Stomach (tissue), 9 donors: ENCODE measurements around the gene CACNA1G. TPM values are rescaled to one million over a fixed set of nuclear protein-coding genes. Genes with fewer than 3 reads are reported as not detected.

Source experiments
- DNase-seq, 2 donors: peaks; one replicate each; pipeline versions ENCODE4 v3.0.0 to v3.0.0-alpha.2; 2013 to 2019
- H3K27ac ChIP-seq, 5 donors: fragments of 200-600 bp in 4 of 5; sonication (generic) in 4 of 5; one replicate each; pipeline ENCODE4 v1.5.1; 2013 to 2019; ENCODE audit warnings: mild to moderate bottlenecking in 1 of 5, moderate library complexity in 1 of 5
- H3K27me3 ChIP-seq, 3 donors: fragments of 200-600 bp; sonication (generic); one replicate each; pipeline ENCODE4 v1.5.1; 2017 to 2019; ENCODE audit warnings: mixed run types in 1 of 3
- H3K36me3 ChIP-seq, 4 donors: fragments of 200-600 bp; sonication (generic); 1 replicate in 3 of 4; 2 replicates in 1 of 4; pipeline ENCODE4 v1.5.1; 2016 to 2019
- H3K4me1 ChIP-seq, 4 donors: fragments of 200-600 bp; sonication (generic); one replicate each; pipeline ENCODE4 v1.5.1; 2016 to 2019
- H3K4me3 ChIP-seq, 4 donors: fragments of 200-600 bp; sonication (generic) in 3 of 4; one replicate each; pipeline ENCODE4 v1.5.1; 2016 to 2019; ENCODE audit warnings: mild to moderate bottlenecking in 1 of 4
- H3K9me3 ChIP-seq, 4 donors: fragments of 200-600 bp; sonication (generic); one replicate each; pipeline ENCODE4 v1.5.1; 2016 to 2019
- EP300 ChIP-seq: sonication (generic); formaldehyde crosslinking; IDR thresholded peaks from one replicate; pipeline ENCODE4 v1.6.1; 2017; ENCODE audit warnings: antibody characterized with exemption
- POLR2A ChIP-seq, 4 donors: fragments of 450-650 bp; IDR thresholded peaks; one replicate each; pipeline ENCODE4 v1.6.1; 2016; ENCODE audit warnings: antibody characterized with exemption in 4 of 4, control low read depth in 2 of 4, mild to moderate bottlenecking in 1 of 4, moderate library complexity in 1 of 4
- POLR2AphosphoS5 ChIP-seq, 3 donors: sonication (generic); formaldehyde crosslinking; IDR thresholded peaks; one replicate each; pipeline ENCODE4 v1.6.1; 2016; ENCODE audit warnings: antibody characterized with exemption in 3 of 3
- WGBS, 5 donors: extraction: QIAGEN DNeasy Blood & Tissue Kit in 3 of 5; methylation state at CpG; one replicate each; pipeline versions ENCODE4 v1.1.5 to v1.1.7; 2013 to 2018; 5-methylcytosine and 5-hydroxymethylcytosine counted together
- intact Hi-C: fragments of 100-400 bp; cut with DNase I; formaldehyde crosslinking; loops from one replicate; pipeline ENCODE4 v1.15.1; 2023; ENCODE audit warnings: low total_unique reads
- polyA plus RNA-seq, 3 donors: library from polyadenylated mRNA; stranded (reverse); fragments of 200-250 nt; gene quantifications; one replicate each; pipeline ENCODE4 v1.2.3, GENCODE V29; 2013
- total RNA-seq, 5 donors: library from RNA; depleted of rRNA; stranded (reverse); fragments of >200 nt; gene quantifications; one replicate each; pipeline versions ENCODE4 v1.1.0 to v1.2.3, GENCODE V29; 2014 to 2016
- TF ChIP-seq, protein P1 (sequence below), 7 experiments: fragments of 450-650 bp in 4 of 7; fragments of 200-600 bp in 3 of 7; sonication (generic) in 3 of 7; IDR thresholded peaks; one replicate each; pipeline ENCODE4 v1.5.1; 2016 to 2019; ENCODE audit warnings: antibody characterized with exemption in 7 of 7, control low read depth in 2 of 7, mild to moderate bottlenecking in 1 of 7
- donor health status: healthy with polysubstance abuse.
- donor health status: Bipolar disorder and iron deficiency.
- donor health status: healthy.

The CACNA1G gene
- total and polyA plus RNA-seq, 8 donors = 0.06 to 3.7 (median 1.1) TPM; not detected in 4

DNA sequence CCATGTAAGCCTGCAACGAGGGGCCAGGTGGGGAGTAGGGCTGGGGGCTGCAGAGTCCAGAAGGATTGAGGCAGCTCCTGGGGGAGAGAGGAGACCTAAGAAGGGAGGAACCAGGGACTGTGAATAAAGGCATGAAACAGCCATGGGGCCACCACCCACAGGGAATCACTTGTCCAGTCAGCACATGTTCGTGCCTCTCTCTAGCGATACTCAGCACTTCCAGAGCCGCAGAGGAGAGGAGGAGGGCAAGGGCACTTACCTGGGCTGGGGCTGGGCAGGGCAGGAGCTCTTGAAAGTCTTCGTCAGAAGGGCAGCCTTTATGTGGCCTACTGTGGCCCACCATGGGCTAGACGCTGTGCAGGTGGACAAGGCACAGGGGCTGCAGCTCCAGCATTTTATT lies 24.2 kb downstream of the CACNA1G start:
- 76 to 94% (median 89%) methylated on average over 6 of the region's 6 CpGs for WGBS, 5 donors
- peaks cover 11 to 15% (median 14%) of the 10 kb centered on the region in 4 donors for H3K4me1 ChIP-seq
- H3K36me3 ChIP-seq = no peaks in the 10 kb centered on the region
- no peak for DNase-seq
- no peaks in the 10 kb centered on the region for H3K9me3 ChIP-seq
- TF ChIP-seq POLR2AphosphoS5 (IDR thresholded peaks at IDR 0.05) = no peak
- no peak for TF ChIP-seq EP300
- TF ChIP-seq, protein P1, sequence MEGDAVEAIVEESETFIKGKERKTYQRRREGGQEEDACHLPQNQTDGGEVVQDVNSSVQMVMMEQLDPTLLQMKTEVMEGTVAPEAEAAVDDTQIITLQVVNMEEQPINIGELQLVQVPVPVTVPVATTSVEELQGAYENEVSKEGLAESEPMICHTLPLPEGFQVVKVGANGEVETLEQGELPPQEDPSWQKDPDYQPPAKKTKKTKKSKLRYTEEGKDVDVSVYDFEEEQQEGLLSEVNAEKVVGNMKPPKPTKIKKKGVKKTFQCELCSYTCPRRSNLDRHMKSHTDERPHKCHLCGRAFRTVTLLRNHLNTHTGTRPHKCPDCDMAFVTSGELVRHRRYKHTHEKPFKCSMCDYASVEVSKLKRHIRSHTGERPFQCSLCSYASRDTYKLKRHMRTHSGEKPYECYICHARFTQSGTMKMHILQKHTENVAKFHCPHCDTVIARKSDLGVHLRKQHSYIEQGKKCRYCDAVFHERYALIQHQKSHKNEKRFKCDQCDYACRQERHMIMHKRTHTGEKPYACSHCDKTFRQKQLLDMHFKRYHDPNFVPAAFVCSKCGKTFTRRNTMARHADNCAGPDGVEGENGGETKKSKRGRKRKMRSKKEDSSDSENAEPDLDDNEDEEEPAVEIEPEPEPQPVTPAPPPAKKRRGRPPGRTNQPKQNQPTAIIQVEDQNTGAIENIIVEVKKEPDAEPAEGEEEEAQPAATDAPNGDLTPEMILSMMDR (IDR thresholded peaks at IDR 0.05) = no peak
- TF ChIP-seq POLR2A (IDR thresholded peaks at IDR 0.05) = no peak
- no peak overlapping the region for H3K4me3 ChIP-seq
- H3K27ac ChIP-seq = no peak overlapping the region
- intact Hi-C loops = no loop called here
- H3K27me3 ChIP-seq = peaks cover 0 to 13% (median 0%) of the 10 kb centered on the region in 3 donors

DNA sequence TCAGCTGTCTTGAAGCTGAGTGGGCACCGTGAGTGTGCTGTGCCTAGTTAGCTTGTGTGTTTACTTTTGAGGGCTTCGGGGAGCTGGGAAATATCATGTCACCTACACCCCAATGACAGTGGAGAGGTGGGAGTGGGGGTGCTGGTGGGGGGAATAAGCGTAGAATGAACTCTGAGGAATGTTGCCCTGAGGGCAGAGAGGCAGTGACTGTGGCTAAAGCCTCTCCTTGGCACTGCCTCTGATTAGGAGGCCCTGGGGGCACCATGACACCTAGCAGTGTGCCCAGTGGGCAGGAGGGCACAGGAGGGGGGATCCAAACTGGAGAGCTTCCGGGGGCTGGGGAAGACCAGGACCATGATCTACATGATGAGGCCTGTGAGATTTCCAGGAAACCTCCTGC lies 24.8 kb downstream of the CACNA1G start:
- no peak for DNase-seq
- TF ChIP-seq, protein P1 (IDR thresholded peaks at IDR 0.05) = no peak
- no peak for TF ChIP-seq POLR2AphosphoS5 (IDR thresholded peaks at IDR 0.05)
- TF ChIP-seq EP300 = no peak
- no peak for TF ChIP-seq POLR2A (IDR thresholded peaks at IDR 0.05)
- Histone ChIP-seq H3K36me3 (no peaks in the 10 kb centered on the region), H3K4me1 (peaks cover 16 to 21% (median 18%) of the 10 kb centered on the region in 4 donors), H3K27me3 (peaks cover 0 to 7% (median 0%) of the 10 kb centered on the region in 3 donors), H3K27ac (no peak overlapping the region), H3K9me3 (no peaks in the 10 kb centered on the region), H3K4me3 (no peak overlapping the region)
- WGBS, 5 donors = 79 to 91% (median 84%) methylated on average over 4 of the region's 4 CpGs
- intact Hi-C loops = no loop called here

DNA sequence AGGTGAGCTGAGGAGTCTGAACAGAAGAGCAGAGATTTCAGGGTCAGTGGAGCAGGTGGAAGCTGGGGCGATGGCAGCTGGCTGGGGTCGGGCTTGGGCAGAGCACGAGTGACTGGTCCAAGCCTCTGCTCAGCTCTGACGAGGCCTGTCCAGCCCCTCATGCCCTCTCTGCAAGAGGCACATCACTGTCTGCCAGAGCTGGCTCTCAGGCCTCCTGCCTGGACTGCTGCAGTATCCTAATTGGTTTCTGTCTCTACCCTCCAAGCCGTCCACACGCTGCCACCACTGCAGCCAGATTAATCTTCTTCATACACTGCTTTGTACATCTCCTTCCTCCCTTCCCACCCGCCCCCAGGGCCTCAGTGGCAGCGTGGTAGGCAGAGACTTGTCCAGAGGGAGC lies 25.4 kb downstream of the CACNA1G start:
- Histone ChIP-seq H3K27me3 (peaks cover 0 to 2% (median 0%) of the 10 kb centered on the region in 3 donors), H3K36me3 (no peaks in the 10 kb centered on the region), H3K9me3 (no peaks in the 10 kb centered on the region), H3K4me3 (no peak overlapping the region), H3K27ac (no peak overlapping the region), H3K4me1 (peaks cover 16 to 22% (median 19%) of the 10 kb centered on the region in 4 donors)
- TF ChIP-seq POLR2AphosphoS5 (IDR thresholded peaks at IDR 0.05) = no peak
- TF ChIP-seq POLR2A (IDR thresholded peaks at IDR 0.05) = no peak
- TF ChIP-seq, protein P1 (IDR thresholded peaks at IDR 0.05) = no peak
- TF ChIP-seq EP300 = no peak
- intact Hi-C loops = no loop called here
- WGBS, 5 donors = 79 to 86% (median 81%) methylated on average over 4 to 8 of the region's 8 CpGs
- no peak for DNase-seq

DNA sequence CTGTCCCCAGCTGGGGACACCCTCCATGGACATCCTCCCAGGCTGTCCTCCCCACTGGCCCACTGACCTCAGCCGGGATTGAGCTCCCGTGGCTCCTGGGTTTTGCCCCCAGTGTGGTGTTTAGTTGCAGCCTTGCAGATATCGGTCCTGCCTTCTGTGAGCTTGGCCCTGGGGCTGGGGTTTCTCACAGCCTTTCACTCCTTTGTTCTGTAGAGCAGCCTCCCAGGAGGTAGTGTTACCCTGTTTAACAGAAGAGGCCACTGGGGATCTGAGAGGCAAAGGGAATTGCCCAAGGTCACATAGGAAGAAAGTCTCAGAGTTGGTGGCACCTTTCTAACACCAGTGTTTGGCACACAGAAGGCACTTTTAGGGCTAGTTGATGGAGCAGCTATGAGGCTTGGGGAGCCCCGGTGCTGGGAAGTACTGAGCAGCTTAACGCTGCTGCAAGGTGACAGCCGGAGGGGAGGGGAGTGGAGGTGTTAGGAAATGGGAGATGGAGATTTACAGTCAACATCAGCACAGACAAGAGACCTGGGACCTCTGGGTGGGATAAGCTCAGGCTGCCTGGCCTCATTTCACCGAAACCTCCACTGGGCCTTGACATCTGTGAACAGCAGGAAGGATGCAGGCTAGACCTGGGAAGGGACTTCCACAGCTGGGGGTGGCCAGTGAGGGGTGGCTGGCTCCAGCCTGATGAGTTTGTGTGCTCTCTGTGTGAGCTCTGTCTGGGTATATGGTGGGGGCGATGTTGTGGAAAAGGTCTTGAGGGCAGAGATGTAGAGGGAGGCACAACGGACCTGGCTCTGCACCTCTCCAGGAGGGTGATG lies 26.1 kb downstream of the CACNA1G start:
- H3K27ac ChIP-seq = no peak overlapping the region
- no peaks in the 10 kb centered on the region for H3K36me3 ChIP-seq
- 89 to 93% (median 91%) methylated on average over 7 to 9 of the region's 9 CpGs for WGBS, 5 donors
- TF ChIP-seq EP300 (no peak), POLR2AphosphoS5 (IDR thresholded peaks at IDR 0.05) (no peak), POLR2A (IDR thresholded peaks at IDR 0.05) (no peak)
- TF ChIP-seq, protein P1 (IDR thresholded peaks at IDR 0.05) = no peak
- DNase-seq = no peak
- no peaks in the 10 kb centered on the region for H3K9me3 ChIP-seq
- intact Hi-C loops = no loop called here
- no peak overlapping the region for H3K4me3 ChIP-seq
- peaks cover 16 to 22% (median 19%) of the 10 kb centered on the region in 4 donors for H3K4me1 ChIP-seq
- no peaks in the 10 kb centered on the region for H3K27me3 ChIP-seq
